Ovary (tissue), 3 donors: Measurements from ENCODE around the gene SMAD3.

Source experiments
- CTCF ChIP-seq, 3 donors: fragments of 450-650 bp in 2 of 3; fragments of 200-600 bp in 1 of 3; IDR thresholded peaks; one replicate each; pipeline versions ENCODE4 v1.5.1 to v1.8.0; 2016 to 2022; ENCODE audit warnings: antibody characterized with exemption in 3 of 3, mild to moderate bottlenecking in 1 of 3
- EP300 ChIP-seq: sonication (generic); formaldehyde crosslinking; IDR thresholded peaks from one replicate; pipeline ENCODE4 v1.6.1; 2017; ENCODE audit warnings: antibody characterized with exemption
- donor health status: DM: no; HTN: no; CAD: no.

GRCh38 chr15:67190813-67191212 lies 125.4 kb downstream of the SMAD3 start:
- no peak for TF ChIP-seq EP300
- TF ChIP-seq CTCF (IDR thresholded peaks at IDR 0.05): no peak
